SK-N-SH (cell line): ENCODE results near the gene CYP27A1.

Experiments used
- CTCF ChIP-seq: fragments of 200-600 bp; sonication (generic); IDR thresholded peaks from 2 replicates; pipeline ENCODE4 v1.6.1; 2017; ENCODE audit warnings: antibody characterized with exemption, mild to moderate bottlenecking, moderate library complexity
- EP300 ChIP-seq, 2 experiments: IDR thresholded peaks; 2 replicates each; pipeline versions ENCODE4 v1.4.0 to v1.6.1; 2012; ENCODE audit warnings: borderline replicate concordance in 1 of 2, low read depth in 1 of 2, low read length in 1 of 2
- JUND ChIP-seq: IDR thresholded peaks from 2 replicates; pipeline ENCODE4 v1.4.0; 2012
- NRF1 ChIP-seq: IDR thresholded peaks from 2 replicates; pipeline ENCODE4 v1.6.1; 2012; ENCODE audit warnings: low read depth, mild to moderate bottlenecking, low read length
- POLR2AphosphoS5 ChIP-seq: IDR thresholded peaks from 2 replicates; pipeline ENCODE4 v1.6.1; 2012; ENCODE audit warnings: low read depth, low read length
- RAD21 ChIP-seq: IDR thresholded peaks from 2 replicates; pipeline ENCODE4 v1.6.1; 2012; ENCODE audit warnings: mild to moderate bottlenecking, low read length
- RCOR1 ChIP-seq: fragments of 150-350 bp; IDR thresholded peaks from 2 replicates; pipeline ENCODE4 v1.6.1; 2017; ENCODE audit warnings: antibody characterized with exemption, low read length
- REST ChIP-seq: IDR thresholded peaks from 2 replicates; pipeline ENCODE4 v1.6.1; 2012; ENCODE audit warnings: mild to moderate bottlenecking, low read depth, low read length, moderate library complexity
- RXRA ChIP-seq: IDR thresholded peaks from 2 replicates; pipeline ENCODE4 v1.4.0; 2012; ENCODE audit warnings: low read depth, mild to moderate bottlenecking, borderline replicate concordance
- SMC3 ChIP-seq: IDR thresholded peaks from 2 replicates; pipeline ENCODE4 v1.6.1; 2012; ENCODE audit warnings: low read depth, low read length, improper control_type of control experiment
- TAF1 ChIP-seq: IDR thresholded peaks from 2 replicates; pipeline ENCODE4 v1.6.1; 2012; ENCODE audit warnings: low read depth, mild to moderate bottlenecking, low read length, moderate library complexity, borderline replicate concordance
- ZBTB33 ChIP-seq: IDR thresholded peaks from 2 replicates; pipeline ENCODE4 v1.4.0; 2012; ENCODE audit warnings: low read depth, borderline replicate concordance

DNA sequence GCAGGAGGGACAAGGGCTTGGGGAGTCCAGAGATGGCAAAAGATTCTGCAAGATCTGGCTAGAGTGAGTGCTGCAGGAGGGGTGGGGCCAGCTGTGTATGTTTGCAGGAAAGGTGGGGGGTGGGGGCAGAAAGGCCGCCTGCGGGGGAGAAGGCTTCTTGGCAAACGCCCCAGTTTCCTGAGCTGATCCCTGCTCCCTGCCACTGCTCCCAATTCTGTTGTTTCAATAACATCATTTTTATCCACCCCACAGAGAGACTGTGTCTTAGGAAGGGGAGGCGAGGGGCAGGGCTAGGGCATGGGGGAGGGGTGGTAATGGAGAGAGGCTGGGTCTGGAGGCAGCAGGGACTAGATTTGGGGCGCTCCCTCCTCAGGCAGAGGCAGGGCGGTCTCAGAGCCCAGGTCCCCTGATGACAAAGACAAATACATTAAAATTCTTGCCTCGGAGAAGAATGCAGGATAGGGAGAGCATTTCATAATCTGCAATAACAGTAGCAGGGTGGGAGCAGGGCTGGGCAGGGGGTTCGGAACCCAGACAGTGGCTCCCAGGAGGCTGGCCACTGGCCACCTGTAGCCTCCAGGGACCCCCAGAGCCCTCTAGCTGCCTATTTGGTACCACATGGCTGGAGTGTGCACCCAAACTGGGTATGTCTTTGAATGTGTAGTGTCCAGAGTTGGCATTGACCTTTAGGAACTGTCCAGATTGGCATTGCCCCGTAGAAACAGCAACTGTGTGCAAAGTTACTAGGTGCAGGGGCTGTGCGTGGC lies 75.6 kb downstream of the CYP27A1 start:
- TF ChIP-seq ZBTB33 (no peak), CTCF (no peak), JUND (no peak), REST (no peak), NRF1 (no peak), SMC3 (no peak), RAD21 (no peak), TAF1 (no peak), RXRA (no peak), POLR2AphosphoS5 (no peak), RCOR1 (no peak), EP300 (IDR thresholded peaks at IDR 0.05; ENCODE audit: borderline replicate concordance in 1 of 2, low read depth in 1 of 2, low read length in 1 of 2) (no peak; a peak in 1 of 4 replicates)
